ENCODE results near the gene PPP1R1C. TPM values are rescaled to one million over a fixed set of nuclear protein-coding genes. Genes with fewer than 3 reads are reported as not detected.

The PPP1R1C gene
- total RNA-seq, 2 experiments from 2014 or later: not detected

- POLR2A ChIA-PET: no interaction called here
- Mint-ChIP-seq H3K27ac (no peak overlapping the region), H3K4me3 (no peak overlapping the region), H3K27me3 (peaks cover 2% of the 10 kb centered on the region), H3K4me1 (no peaks in the 10 kb centered on the region), H3K9me3 (no peaks in the 10 kb centered on the region), H3K36me3 (ENCODE audit: low read depth) (no peaks in the 10 kb centered on the region)
- CTCF ChIA-PET: no interaction called here
- no peak for DNase-seq
These were observed 158.6 kb downstream of the PPP1R1C start for GRCh38 chr2:182144041-182144775.

- Mint-ChIP-seq H3K27me3 (peaks cover 2% of the 10 kb centered on the region), H3K36me3 (ENCODE audit: low read depth) (no peaks in the 10 kb centered on the region), H3K4me3 (no peak overlapping the region), H3K27ac (no peak overlapping the region), H3K4me1 (no peaks in the 10 kb centered on the region), H3K9me3 (no peaks in the 10 kb centered on the region)
- CTCF ChIA-PET: no interaction called here
- no peak for DNase-seq
- POLR2A ChIA-PET: no interaction called here
These were observed 159.1 kb downstream of the PPP1R1C start for GRCh38 chr2:182144776-182145165.

- Mint-ChIP-seq H3K27ac (no peak overlapping the region), H3K4me3 (no peak overlapping the region), H3K9me3 (no peaks in the 10 kb centered on the region), H3K36me3 (ENCODE audit: low read depth) (no peaks in the 10 kb centered on the region), H3K27me3 (peaks cover 2% of the 10 kb centered on the region), H3K4me1 (no peaks in the 10 kb centered on the region)
- ChIA-PET CTCF (no interaction called here), POLR2A (no interaction called here)
- DNase-seq: no peak
These were observed 162.7 kb downstream of the PPP1R1C start for GRCh38 chr2:182148344-182148743.

- CTCF ChIA-PET: no interaction called here
- no peaks in the 10 kb centered on the region for H3K36me3 Mint-ChIP-seq (ENCODE audit: low read depth)
- no peak overlapping the region for H3K27ac Mint-ChIP-seq
- H3K4me1 Mint-ChIP-seq: no peaks in the 10 kb centered on the region
- no peak overlapping the region for H3K4me3 Mint-ChIP-seq
- POLR2A ChIA-PET: no interaction called here
- H3K9me3 Mint-ChIP-seq: no peaks in the 10 kb centered on the region
- DNase-seq: no peak
- H3K27me3 Mint-ChIP-seq: no peaks in the 10 kb centered on the region
These were observed 178.2 kb downstream of the PPP1R1C start for GRCh38 chr2:182163878-182164277.

- no peak for DNase-seq
- Mint-ChIP-seq H3K27me3 (no peaks in the 10 kb centered on the region), H3K4me3 (no peak overlapping the region), H3K9me3 (no peaks in the 10 kb centered on the region), H3K27ac (no peak overlapping the region), H3K4me1 (no peaks in the 10 kb centered on the region), H3K36me3 (ENCODE audit: low read depth) (no peaks in the 10 kb centered on the region)
- ChIA-PET POLR2A (no interaction called here), CTCF (no interaction called here)
These were observed 179.0 kb downstream of the PPP1R1C start for GRCh38 chr2:182164686-182165085.

- H3K27ac Mint-ChIP-seq: no peak overlapping the region
- no peaks in the 10 kb centered on the region for H3K9me3 Mint-ChIP-seq
- POLR2A ChIA-PET: no interaction called here
- H3K4me3 Mint-ChIP-seq: no peak overlapping the region
- H3K36me3 Mint-ChIP-seq (ENCODE audit: low read depth): no peaks in the 10 kb centered on the region
- CTCF ChIA-PET: no interaction called here
- no peaks in the 10 kb centered on the region for H3K4me1 Mint-ChIP-seq
- H3K27me3 Mint-ChIP-seq: no peaks in the 10 kb centered on the region
- DNase-seq: no peak
These were observed 179.5 kb downstream of the PPP1R1C start for GRCh38 chr2:182165202-182165601.

GRCh38 chr2:182166406-182166805, 180.8 kb downstream of the PPP1R1C start:
- H3K9me3 Mint-ChIP-seq: no peaks in the 10 kb centered on the region

GRCh38 chr2:182166841-182167240, 181.2 kb downstream of the PPP1R1C start:
- ChIA-PET POLR2A (no interaction called here), CTCF (no interaction called here)
- no peak for DNase-seq
- Mint-ChIP-seq H3K9me3 (no peaks in the 10 kb centered on the region), H3K4me3 (no peak overlapping the region), H3K27me3 (no peaks in the 10 kb centered on the region), H3K36me3 (ENCODE audit: low read depth) (no peaks in the 10 kb centered on the region), H3K4me1 (no peaks in the 10 kb centered on the region), H3K27ac (no peak overlapping the region)

More at GRCh38 chr2:182166406-182166805, 180.8 kb downstream of the PPP1R1C start:
- no peak overlapping the region for H3K27ac Mint-ChIP-seq
- no peaks in the 10 kb centered on the region for H3K27me3 Mint-ChIP-seq
- no peak for DNase-seq
- H3K4me3 Mint-ChIP-seq: no peak overlapping the region
- POLR2A ChIA-PET: no interaction called here
- H3K4me1 Mint-ChIP-seq: no peaks in the 10 kb centered on the region
- H3K36me3 Mint-ChIP-seq (ENCODE audit: low read depth): no peaks in the 10 kb centered on the region
- CTCF ChIA-PET: no interaction called here

Other genes starting within 250 kb of the PPP1R1C start
- 10 to 100 TPM; 53.0 to 53.2 TPM for gene ITPRID2, start 94.1 kb upstream of the PPP1R1C start, total RNA-seq